HEK293 (cell line): ENCODE results near the gene RUNX1.

Experiments
- CTCF ChIA-PET: fragments of 350-600 bp; formaldehyde crosslinking; extraction: SDS; loops from one replicate; lab custom pipeline; 2021; ENCODE audit warnings: antibody characterized with exemption; lab: Yijun Ruan, JAX
- POLR2A ChIA-PET: fragments of 300-600 bp; formaldehyde crosslinking; extraction: SDS; loops from one replicate; lab custom pipeline; 2020; ENCODE audit warnings: antibody characterized with exemption, inconsistent platforms; lab: Yijun Ruan, JAX
- H3K27ac ChIP-seq: fragments of 200-500 bp; sonication (Bioruptor generic); 2 replicates; pipeline ENCODE4 v1.5.1; 2014; ENCODE audit warnings: low read depth, low read length, control low read depth, inconsistent platforms; ENCODE audit errors: extremely low read depth
- H3K36me3 ChIP-seq, 2 experiments: fragments of 200-500 bp in 1 of 2; sonication (Bioruptor generic) in 1 of 2; 1 replicate in 1 of 2; 2 replicates in 1 of 2; pipeline ENCODE4 v1.5.1; 2014 to 2017; ENCODE audit warnings: inconsistent platforms in 2 of 2, low read length in 2 of 2; ENCODE audit not compliant: control insufficient read depth in 2 of 2, insufficient read depth in 1 of 2
- H3K4me1 ChIP-seq: fragments of 200-500 bp; sonication (Bioruptor generic); 2 replicates; pipeline ENCODE4 v1.5.1; 2014; ENCODE audit warnings: mild to moderate bottlenecking, low read length, inconsistent platforms; ENCODE audit not compliant: control insufficient read depth, insufficient read depth
- H3K4me3 ChIP-seq: 2 replicates; pipeline ENCODE4 v1.5.1; 2011; ENCODE audit warnings: low read depth, mild to moderate bottlenecking, control low read depth, low read length, moderate library complexity
- H3K9me3 ChIP-seq: fragments of 200-500 bp; sonication (Bioruptor generic); 2 replicates; pipeline ENCODE4 v1.5.1; 2014; ENCODE audit warnings: low read depth, low read length, inconsistent platforms; ENCODE audit not compliant: control insufficient read depth, insufficient read depth
- GLI4 ChIP-seq: fragments of 450-650 bp; formaldehyde crosslinking; IDR thresholded peaks from 2 replicates; pipeline ENCODE4 v1.5.1; 2016; ENCODE audit warnings: missing biosample characterization, missing genetic modification characterization
- KLF16 ChIP-seq: fragments of 450-650 bp; formaldehyde crosslinking; IDR thresholded peaks from 2 replicates; pipeline ENCODE4 v1.5.1; 2017; ENCODE audit warnings: missing biosample characterization, missing genetic modification characterization
- SP2 ChIP-seq: fragments of 450-650 bp; formaldehyde crosslinking; IDR thresholded peaks from 2 replicates; pipeline ENCODE4 v1.5.1; 2016; ENCODE audit warnings: missing biosample characterization, missing genetic modification characterization
- ZBTB21 ChIP-seq: fragments of 450-650 bp; formaldehyde crosslinking; IDR thresholded peaks from 2 replicates; pipeline ENCODE4 v1.5.1; 2017; ENCODE audit warnings: missing biosample characterization, missing genetic modification characterization
- ZFHX2 ChIP-seq: fragments of 450-650 bp; formaldehyde crosslinking; conservative IDR thresholded peaks from 2 replicates; pipeline ENCODE4 v1.5.1; 2016; ENCODE audit warnings: missing biosample characterization, missing genetic modification characterization
- ZNF132 ChIP-seq: fragments of 450-650 bp; formaldehyde crosslinking; IDR thresholded peaks from 2 replicates; pipeline ENCODE4 v1.5.1; 2017; ENCODE audit warnings: missing biosample characterization, missing genetic modification characterization, borderline replicate concordance
- ZNF138 ChIP-seq: fragments of 450-650 bp; formaldehyde crosslinking; IDR thresholded peaks from 2 replicates; pipeline ENCODE4 v1.5.1; 2016; ENCODE audit warnings: missing biosample characterization, missing genetic modification characterization, borderline replicate concordance
- ZNF155 ChIP-seq: fragments of 450-650 bp; formaldehyde crosslinking; IDR thresholded peaks from 2 replicates; pipeline ENCODE4 v1.5.1; 2016; ENCODE audit warnings: missing biosample characterization, missing genetic modification characterization
- ZNF18 ChIP-seq: fragments of 450-650 bp; formaldehyde crosslinking; IDR thresholded peaks from 2 replicates; pipeline ENCODE4 v1.5.1; 2016; ENCODE audit warnings: missing biosample characterization, missing genetic modification characterization
- ZNF202 ChIP-seq: fragments of 450-650 bp; formaldehyde crosslinking; IDR thresholded peaks from 2 replicates; pipeline ENCODE4 v1.5.1; 2016; ENCODE audit warnings: missing biosample characterization, missing genetic modification characterization, borderline replicate concordance
- ZNF26 ChIP-seq: fragments of 450-650 bp; formaldehyde crosslinking; IDR thresholded peaks from 2 replicates; pipeline ENCODE4 v1.5.1; 2016; ENCODE audit warnings: missing biosample characterization, missing genetic modification characterization
- ZSCAN16 ChIP-seq: fragments of 450-650 bp; formaldehyde crosslinking; IDR thresholded peaks from 2 replicates; pipeline ENCODE4 v1.5.1; 2016; ENCODE audit warnings: missing biosample characterization, missing genetic modification characterization
- ZSCAN23 ChIP-seq: fragments of 450-650 bp; formaldehyde crosslinking; IDR thresholded peaks from 2 replicates; pipeline ENCODE4 v1.5.1; 2016; ENCODE audit warnings: missing biosample characterization, missing genetic modification characterization
- TF ChIP-seq, protein P1 (sequence below): fragments of 450-650 bp; formaldehyde crosslinking; IDR thresholded peaks from 2 replicates; pipeline ENCODE4 v1.5.1; 2017; ENCODE audit warnings: missing biosample characterization, mild to moderate bottlenecking, missing genetic modification characterization, moderate library complexity
- TF ChIP-seq, protein P2 (sequence below): fragments of 450-650 bp; IDR thresholded peaks from 2 replicates; pipeline ENCODE4 v1.5.1; 2018; ENCODE audit warnings: missing biosample characterization, mild to moderate bottlenecking, missing genetic modification characterization
- TF ChIP-seq, protein P3 (sequence below): fragments of 450-650 bp; formaldehyde crosslinking; IDR thresholded peaks from 2 replicates; pipeline ENCODE4 v1.5.1; 2017; ENCODE audit warnings: missing biosample characterization, missing genetic modification characterization

The RUNX1 gene

DNA sequence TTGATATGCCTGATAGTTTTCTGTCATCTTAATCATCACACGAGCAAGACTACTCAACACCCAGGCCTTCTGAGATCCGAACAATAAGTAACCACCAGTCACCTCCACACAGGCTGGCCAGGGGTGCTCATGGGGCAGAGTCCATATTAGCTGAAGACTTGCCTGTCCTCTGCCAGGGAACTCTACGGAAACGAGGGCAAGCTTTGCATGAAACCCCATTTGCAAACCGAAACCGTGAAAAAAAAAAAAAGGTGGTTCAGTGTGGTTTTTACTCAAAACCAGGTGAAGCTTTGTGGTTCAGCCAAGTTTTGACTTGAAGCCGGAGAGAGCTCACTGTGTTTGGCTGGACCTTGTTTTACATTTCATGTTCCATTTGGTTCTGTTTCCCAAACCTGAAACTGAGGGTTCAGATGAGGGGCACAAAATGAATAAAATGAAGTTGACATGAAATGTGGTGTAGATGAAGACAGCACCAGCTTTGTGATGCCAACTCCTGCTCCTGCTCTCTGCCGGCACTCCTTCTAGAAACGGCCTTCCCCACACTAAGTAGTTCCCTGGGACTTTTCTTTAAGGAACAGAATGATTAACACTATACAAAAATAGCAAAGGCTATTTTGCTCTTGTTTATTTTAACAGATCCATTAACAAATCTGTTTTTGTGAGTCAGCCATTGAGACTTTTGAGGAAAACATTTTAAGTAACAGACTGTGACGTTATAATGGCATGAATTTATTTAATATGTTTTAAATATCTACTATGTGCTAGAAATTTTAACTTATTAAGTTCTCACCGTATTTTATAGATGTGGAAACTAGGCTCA lies 74.7 kb downstream of the RUNX1 start (continued):
- TF ChIP-seq ZNF18 (tag by site-specific recombination) (no peak), ZNF26 (no peak)
- TF ChIP-seq, protein P1, sequence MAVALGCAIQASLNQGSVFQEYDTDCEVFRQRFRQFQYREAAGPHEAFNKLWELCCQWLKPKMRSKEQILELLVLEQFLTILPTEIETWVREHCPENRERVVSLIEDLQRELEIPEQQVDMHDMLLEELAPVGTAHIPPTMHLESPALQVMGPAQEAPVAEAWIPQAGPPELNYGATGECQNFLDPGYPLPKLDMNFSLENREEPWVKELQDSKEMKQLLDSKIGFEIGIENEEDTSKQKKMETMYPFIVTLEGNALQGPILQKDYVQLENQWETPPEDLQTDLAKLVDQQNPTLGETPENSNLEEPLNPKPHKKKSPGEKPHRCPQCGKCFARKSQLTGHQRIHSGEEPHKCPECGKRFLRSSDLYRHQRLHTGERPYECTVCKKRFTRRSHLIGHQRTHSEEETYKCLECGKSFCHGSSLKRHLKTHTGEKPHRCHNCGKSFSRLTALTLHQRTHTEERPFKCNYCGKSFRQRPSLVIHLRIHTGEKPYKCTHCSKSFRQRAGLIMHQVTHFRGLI (tag by site-specific recombination): no peak

- POLR2A ChIA-PET: no interaction called here
- CTCF ChIA-PET: interaction anchor here (1.0 kb wide), 1 partner anchor 49 kb away, joined by 3 read pairs; no protein-coding TSS in a partner anchor
- no peak overlapping the region for H3K4me3 ChIP-seq
- TF ChIP-seq, protein P2, sequence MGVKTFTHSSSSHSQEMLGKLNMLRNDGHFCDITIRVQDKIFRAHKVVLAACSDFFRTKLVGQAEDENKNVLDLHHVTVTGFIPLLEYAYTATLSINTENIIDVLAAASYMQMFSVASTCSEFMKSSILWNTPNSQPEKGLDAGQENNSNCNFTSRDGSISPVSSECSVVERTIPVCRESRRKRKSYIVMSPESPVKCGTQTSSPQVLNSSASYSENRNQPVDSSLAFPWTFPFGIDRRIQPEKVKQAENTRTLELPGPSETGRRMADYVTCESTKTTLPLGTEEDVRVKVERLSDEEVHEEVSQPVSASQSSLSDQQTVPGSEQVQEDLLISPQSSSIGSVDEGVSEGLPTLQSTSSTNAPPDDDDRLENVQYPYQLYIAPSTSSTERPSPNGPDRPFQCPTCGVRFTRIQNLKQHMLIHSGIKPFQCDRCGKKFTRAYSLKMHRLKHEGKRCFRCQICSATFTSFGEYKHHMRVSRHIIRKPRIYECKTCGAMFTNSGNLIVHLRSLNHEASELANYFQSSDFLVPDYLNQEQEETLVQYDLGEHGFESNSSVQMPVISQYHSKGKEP (tag by site-specific recombination): no peak
- TF ChIP-seq ZBTB21 (tag by site-specific recombination) (no peak), ZNF138 (no peak), GLI4 (tag by site-specific recombination) (no peak), SP2 (tag by site-specific recombination) (no peak), ZSCAN16 (no peak), ZNF155 (tag by site-specific recombination) (no peak), ZNF132 (no peak), ZSCAN23 (tag by site-specific recombination) (no peak), KLF16 (tag by site-specific recombination) (no peak), ZNF202 (tag by site-specific recombination) (no peak), ZFHX2 (tag by site-specific recombination) (no peak)
- TF ChIP-seq, protein P3, sequence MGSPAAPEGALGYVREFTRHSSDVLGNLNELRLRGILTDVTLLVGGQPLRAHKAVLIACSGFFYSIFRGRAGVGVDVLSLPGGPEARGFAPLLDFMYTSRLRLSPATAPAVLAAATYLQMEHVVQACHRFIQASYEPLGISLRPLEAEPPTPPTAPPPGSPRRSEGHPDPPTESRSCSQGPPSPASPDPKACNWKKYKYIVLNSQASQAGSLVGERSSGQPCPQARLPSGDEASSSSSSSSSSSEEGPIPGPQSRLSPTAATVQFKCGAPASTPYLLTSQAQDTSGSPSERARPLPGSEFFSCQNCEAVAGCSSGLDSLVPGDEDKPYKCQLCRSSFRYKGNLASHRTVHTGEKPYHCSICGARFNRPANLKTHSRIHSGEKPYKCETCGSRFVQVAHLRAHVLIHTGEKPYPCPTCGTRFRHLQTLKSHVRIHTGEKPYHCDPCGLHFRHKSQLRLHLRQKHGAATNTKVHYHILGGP: no peak
- H3K27ac ChIP-seq: no peak overlapping the region
- H3K36me3 ChIP-seq: no peaks in the 10 kb centered on the region
- no peaks in the 10 kb centered on the region for H3K9me3 ChIP-seq
- H3K4me1 ChIP-seq: no peaks in the 10 kb centered on the region
Measured at GRCh38 chr21:34973685-34974084, 75.4 kb downstream of the RUNX1 start.
